ENCODE results near the gene GALM. TPM values are rescaled to one million over a fixed set of nuclear protein-coding genes. Genes with fewer than 3 reads are reported as not detected.

Gene GALM
- total and polyA plus RNA-seq, 2 of the 8 experiments (the other 6 are each of a cell fraction or from before 2014, with no cell fraction given), result 9.9 to 13.1 TPM

DNA sequence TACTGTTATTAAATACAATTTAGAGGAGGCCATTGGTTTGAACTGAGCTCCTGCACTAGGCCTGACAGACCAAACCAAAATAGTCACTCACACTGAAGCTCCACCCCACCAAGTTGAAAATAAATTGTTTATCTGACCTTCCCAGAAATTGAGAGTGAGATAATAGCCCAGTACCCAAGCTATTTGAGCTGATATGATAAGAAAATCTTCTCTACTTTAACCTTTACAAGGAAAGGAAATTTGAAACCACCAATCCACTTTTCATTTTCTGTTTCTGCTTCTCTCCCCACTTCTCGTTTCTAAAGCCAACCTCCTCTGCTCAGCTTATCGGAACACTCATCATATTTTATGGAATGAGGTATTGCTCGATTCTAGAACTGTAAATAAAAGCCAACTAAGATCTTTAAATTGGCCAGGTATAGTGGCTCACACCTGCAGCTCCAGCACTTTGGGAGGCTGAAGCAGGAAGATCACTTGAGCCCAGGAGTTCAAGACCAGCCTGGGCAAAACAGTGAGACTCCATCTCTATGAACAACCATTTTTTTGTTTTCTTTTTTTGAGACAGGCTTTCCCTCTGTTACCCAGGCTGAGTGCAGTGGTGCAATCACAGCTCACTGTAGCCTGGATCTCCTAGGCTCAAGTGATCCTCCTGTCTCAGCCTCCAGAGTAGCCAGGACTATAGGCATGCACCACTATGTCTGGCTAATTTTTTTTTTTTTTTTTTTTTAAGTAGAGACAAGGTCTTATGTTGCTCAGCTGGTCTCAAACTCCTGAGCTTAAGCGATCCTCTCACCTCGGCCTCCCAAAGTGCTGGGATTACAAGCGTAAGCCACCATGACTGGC lies 13.3 kb upstream of the GALM start (continued):
- TF ChIP-seq, protein P1, sequence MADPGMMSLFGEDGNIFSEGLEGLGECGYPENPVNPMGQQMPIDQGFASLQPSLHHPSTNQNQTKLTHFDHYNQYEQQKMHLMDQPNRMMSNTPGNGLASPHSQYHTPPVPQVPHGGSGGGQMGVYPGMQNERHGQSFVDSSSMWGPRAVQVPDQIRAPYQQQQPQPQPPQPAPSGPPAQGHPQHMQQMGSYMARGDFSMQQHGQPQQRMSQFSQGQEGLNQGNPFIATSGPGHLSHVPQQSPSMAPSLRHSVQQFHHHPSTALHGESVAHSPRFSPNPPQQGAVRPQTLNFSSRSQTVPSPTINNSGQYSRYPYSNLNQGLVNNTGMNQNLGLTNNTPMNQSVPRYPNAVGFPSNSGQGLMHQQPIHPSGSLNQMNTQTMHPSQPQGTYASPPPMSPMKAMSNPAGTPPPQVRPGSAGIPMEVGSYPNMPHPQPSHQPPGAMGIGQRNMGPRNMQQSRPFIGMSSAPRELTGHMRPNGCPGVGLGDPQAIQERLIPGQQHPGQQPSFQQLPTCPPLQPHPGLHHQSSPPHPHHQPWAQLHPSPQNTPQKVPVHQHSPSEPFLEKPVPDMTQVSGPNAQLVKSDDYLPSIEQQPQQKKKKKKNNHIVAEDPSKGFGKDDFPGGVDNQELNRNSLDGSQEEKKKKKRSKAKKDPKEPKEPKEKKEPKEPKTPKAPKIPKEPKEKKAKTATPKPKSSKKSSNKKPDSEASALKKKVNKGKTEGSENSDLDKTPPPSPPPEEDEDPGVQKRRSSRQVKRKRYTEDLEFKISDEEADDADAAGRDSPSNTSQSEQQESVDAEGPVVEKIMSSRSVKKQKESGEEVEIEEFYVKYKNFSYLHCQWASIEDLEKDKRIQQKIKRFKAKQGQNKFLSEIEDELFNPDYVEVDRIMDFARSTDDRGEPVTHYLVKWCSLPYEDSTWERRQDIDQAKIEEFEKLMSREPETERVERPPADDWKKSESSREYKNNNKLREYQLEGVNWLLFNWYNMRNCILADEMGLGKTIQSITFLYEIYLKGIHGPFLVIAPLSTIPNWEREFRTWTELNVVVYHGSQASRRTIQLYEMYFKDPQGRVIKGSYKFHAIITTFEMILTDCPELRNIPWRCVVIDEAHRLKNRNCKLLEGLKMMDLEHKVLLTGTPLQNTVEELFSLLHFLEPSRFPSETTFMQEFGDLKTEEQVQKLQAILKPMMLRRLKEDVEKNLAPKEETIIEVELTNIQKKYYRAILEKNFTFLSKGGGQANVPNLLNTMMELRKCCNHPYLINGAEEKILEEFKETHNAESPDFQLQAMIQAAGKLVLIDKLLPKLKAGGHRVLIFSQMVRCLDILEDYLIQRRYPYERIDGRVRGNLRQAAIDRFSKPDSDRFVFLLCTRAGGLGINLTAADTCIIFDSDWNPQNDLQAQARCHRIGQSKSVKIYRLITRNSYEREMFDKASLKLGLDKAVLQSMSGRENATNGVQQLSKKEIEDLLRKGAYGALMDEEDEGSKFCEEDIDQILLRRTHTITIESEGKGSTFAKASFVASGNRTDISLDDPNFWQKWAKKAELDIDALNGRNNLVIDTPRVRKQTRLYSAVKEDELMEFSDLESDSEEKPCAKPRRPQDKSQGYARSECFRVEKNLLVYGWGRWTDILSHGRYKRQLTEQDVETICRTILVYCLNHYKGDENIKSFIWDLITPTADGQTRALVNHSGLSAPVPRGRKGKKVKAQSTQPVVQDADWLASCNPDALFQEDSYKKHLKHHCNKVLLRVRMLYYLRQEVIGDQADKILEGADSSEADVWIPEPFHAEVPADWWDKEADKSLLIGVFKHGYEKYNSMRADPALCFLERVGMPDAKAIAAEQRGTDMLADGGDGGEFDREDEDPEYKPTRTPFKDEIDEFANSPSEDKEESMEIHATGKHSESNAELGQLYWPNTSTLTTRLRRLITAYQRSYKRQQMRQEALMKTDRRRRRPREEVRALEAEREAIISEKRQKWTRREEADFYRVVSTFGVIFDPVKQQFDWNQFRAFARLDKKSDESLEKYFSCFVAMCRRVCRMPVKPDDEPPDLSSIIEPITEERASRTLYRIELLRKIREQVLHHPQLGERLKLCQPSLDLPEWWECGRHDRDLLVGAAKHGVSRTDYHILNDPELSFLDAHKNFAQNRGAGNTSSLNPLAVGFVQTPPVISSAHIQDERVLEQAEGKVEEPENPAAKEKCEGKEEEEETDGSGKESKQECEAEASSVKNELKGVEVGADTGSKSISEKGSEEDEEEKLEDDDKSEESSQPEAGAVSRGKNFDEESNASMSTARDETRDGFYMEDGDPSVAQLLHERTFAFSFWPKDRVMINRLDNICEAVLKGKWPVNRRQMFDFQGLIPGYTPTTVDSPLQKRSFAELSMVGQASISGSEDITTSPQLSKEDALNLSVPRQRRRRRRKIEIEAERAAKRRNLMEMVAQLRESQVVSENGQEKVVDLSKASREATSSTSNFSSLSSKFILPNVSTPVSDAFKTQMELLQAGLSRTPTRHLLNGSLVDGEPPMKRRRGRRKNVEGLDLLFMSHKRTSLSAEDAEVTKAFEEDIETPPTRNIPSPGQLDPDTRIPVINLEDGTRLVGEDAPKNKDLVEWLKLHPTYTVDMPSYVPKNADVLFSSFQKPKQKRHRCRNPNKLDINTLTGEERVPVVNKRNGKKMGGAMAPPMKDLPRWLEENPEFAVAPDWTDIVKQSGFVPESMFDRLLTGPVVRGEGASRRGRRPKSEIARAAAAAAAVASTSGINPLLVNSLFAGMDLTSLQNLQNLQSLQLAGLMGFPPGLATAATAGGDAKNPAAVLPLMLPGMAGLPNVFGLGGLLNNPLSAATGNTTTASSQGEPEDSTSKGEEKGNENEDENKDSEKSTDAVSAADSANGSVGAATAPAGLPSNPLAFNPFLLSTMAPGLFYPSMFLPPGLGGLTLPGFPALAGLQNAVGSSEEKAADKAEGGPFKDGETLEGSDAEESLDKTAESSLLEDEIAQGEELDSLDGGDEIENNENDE (IDR thresholded peaks at IDR 0.05; ENCODE audit: insufficient replicate concordance, low read length), result no peak
- TF ChIP-seq CEBPB (IDR thresholded peaks at IDR 0.05; ENCODE audit: low read depth, low read length), result no peak
- no peak for TF ChIP-seq EP300 (IDR thresholded peaks at IDR 0.05; ENCODE audit: borderline replicate concordance in 1 of 2, low read depth in 2 of 2, low read length in 2 of 2)
- TF ChIP-seq RAD21 (IDR thresholded peaks at IDR 0.05 in 1 of 2, conservative IDR thresholded peaks at IDR 0.05 in 1 of 2; ENCODE audit: low read depth in 2 of 2, low read length in 2 of 2), result no peak
- TF ChIP-seq GTF2F1 (IDR thresholded peaks at IDR 0.05; ENCODE audit: borderline replicate concordance, low read depth, low read length), result no peak
- no peak for TF ChIP-seq MAFK (IDR thresholded peaks at IDR 0.05; ENCODE audit: low read depth, low read length)
- TF ChIP-seq JUN (IDR thresholded peaks at IDR 0.05; ENCODE audit: low read depth, low read length), result no peak
- TF ChIP-seq, protein P2, sequence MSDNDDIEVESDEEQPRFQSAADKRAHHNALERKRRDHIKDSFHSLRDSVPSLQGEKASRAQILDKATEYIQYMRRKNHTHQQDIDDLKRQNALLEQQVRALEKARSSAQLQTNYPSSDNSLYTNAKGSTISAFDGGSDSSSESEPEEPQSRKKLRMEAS (IDR thresholded peaks at IDR 0.05), result no peak
- no peak for TF ChIP-seq CBX8 (IDR thresholded peaks at IDR 0.05; ENCODE audit: borderline replicate concordance, low read depth, low read length)
